HG02571 (cell line): ENCODE results near the gene EZH1.
A peak's percentile ranks its signal among the peaks of the same experiment; 100 is the strongest.

Experiments
- ATAC-seq: cut with Tn5 transposase; IDR thresholded peaks from one replicate; pipeline ENCODE4 v1.9.1; 2021; ENCODE audit warnings: mild to moderate bottlenecking, moderate library complexity; ENCODE audit not compliant: unreplicated experiment

Gene EZH1

GRCh38 chr17:42744806-42745617 lies at the start of gene EZH1:
Gene EZH1, minus strand, starts transcription at chr17:42745040. Its CDS starts 16,099 bp downstream, at chr17:42728941.
- peak; percentile 77 for ATAC-seq

- ATAC-seq: no peak
These were observed 47.7 kb upstream of the EZH1 start for GRCh38 chr17:42792545-42792944.

GRCh38 chr17:42791948-42792347 lies 47.1 kb upstream of the EZH1 start:
- no peak for ATAC-seq

GRCh38 chr17:42787266-42787665 lies 42.4 kb upstream of the EZH1 start:
- no peak for ATAC-seq

- no peak for ATAC-seq
These were observed 40.2 kb upstream of the EZH1 start for GRCh38 chr17:42784811-42785592.

- no peak for ATAC-seq
These were observed 39.6 kb upstream of the EZH1 start for GRCh38 chr17:42784409-42784808.

GRCh38 chr17:42783791-42784138 lies 38.9 kb upstream of the EZH1 start:
- no peak for ATAC-seq

- ATAC-seq: no peak
These were observed 38.4 kb upstream of the EZH1 start for GRCh38 chr17:42783062-42783790.

GRCh38 chr17:42782166-42783061 lies 37.6 kb upstream of the EZH1 start:
- ATAC-seq: no peak

GRCh38 chr17:42781639-42782165 lies 36.9 kb upstream of the EZH1 start:
- no peak for ATAC-seq

GRCh38 chr17:42780851-42781638 lies 36.2 kb upstream of the EZH1 start:
- ATAC-seq: no peak

GRCh38 chr17:42779936-42780850 lies 35.4 kb upstream of the EZH1 start, which contains the start of gene WNK4:
Gene WNK4, plus strand, starts transcription at chr17:42780610. Its CDS starts 89 bp downstream, at chr17:42780699.
- no peak for ATAC-seq

GRCh38 chr17:42779304-42779935 lies 34.6 kb upstream of the EZH1 start:
- no peak for ATAC-seq

- ATAC-seq: no peak
These were observed 33.7 kb upstream of the EZH1 start for GRCh38 chr17:42778570-42778969.

- ATAC-seq: no peak
These were observed 30.8 kb upstream of the EZH1 start for GRCh38 chr17:42775534-42776098.

GRCh38 chr17:42774066-42774745 lies 29.4 kb upstream of the EZH1 start:
- no peak for ATAC-seq
